Hematopoietic multipotent progenitor cell treated with erythropoietin and hydrocortisone succinate and interleukin-3 and kit ligand, for 17 days (in vitro differentiated cells): ENCODE data around the gene STX8.

Experiments used
- DNase-seq: peaks from one replicate; pipeline ENCODE4 v3.0.0-alpha.2; 2015; ENCODE audit warnings: low spot score

Gene STX8

GRCh38 chr17:9554715-9555114 is 20.9 kb downstream of the STX8 start:
- DNase-seq = peak; percentile 26

- DNase-seq = no peak
Measured at GRCh38 chr17:9553596-9553995, 22.0 kb downstream of the STX8 start.

GRCh38 chr17:9553181-9553580 is 22.4 kb downstream of the STX8 start:
- no peak for DNase-seq

GRCh38 chr17:9549215-9549614 is 26.4 kb downstream of the STX8 start:
- no peak for DNase-seq

- no peak for DNase-seq
Measured at GRCh38 chr17:9544221-9544620, 31.4 kb downstream of the STX8 start.

GRCh38 chr17:9541718-9542117 is 33.9 kb downstream of the STX8 start:
- no peak for DNase-seq

GRCh38 chr17:9538626-9539025 is 37.0 kb downstream of the STX8 start:
- no peak for DNase-seq

GRCh38 chr17:9537177-9537776 is 38.3 kb downstream of the STX8 start:
- no peak for DNase-seq

GRCh38 chr17:9536061-9536460 is 39.6 kb downstream of the STX8 start:
- no peak for DNase-seq

- DNase-seq = no peak
Measured at GRCh38 chr17:9533441-9533840, 42.2 kb downstream of the STX8 start.

- DNase-seq = no peak
Measured at GRCh38 chr17:9532715-9533114, 42.9 kb downstream of the STX8 start.

- DNase-seq = no peak
Measured at GRCh38 chr17:9531034-9531433, 44.6 kb downstream of the STX8 start.

- DNase-seq = no peak
Measured at GRCh38 chr17:9529033-9529700, 46.5 kb downstream of the STX8 start.

GRCh38 chr17:9527788-9528187 is 47.8 kb downstream of the STX8 start:
- DNase-seq = no peak

- no peak for DNase-seq
Measured at GRCh38 chr17:9522074-9522473, 53.5 kb downstream of the STX8 start.

- no peak for DNase-seq
Measured at GRCh38 chr17:9521062-9521461, 54.6 kb downstream of the STX8 start.

- DNase-seq = no peak
Measured at GRCh38 chr17:9520649-9521048, 55.0 kb downstream of the STX8 start.

GRCh38 chr17:9519583-9520272 is 55.9 kb downstream of the STX8 start:
- DNase-seq = no peak

- no peak for DNase-seq
Measured at GRCh38 chr17:9517396-9517795, 58.2 kb downstream of the STX8 start.

- DNase-seq = no peak
Measured at GRCh38 chr17:9513266-9513665, 62.4 kb downstream of the STX8 start.

GRCh38 chr17:9512323-9513168 is 63.1 kb downstream of the STX8 start:
- DNase-seq = no peak

- DNase-seq = no peak
Measured at GRCh38 chr17:9509236-9509816, 66.3 kb downstream of the STX8 start.
